Dendritic cell treated with granulocyte-macrophage colony-stimulating factor and Interleukin-4, amounts not matched to agents 40 ng/mL and 50 ng/mL, for 4 days (primary cell): ENCODE results near the gene ZBTB11.
A peak's percentile ranks its signal among the peaks of the same experiment; 100 is the strongest.

Experiments used
- H3K27ac Mint-ChIP-seq: one replicate; pipeline ENCODE4 v1.8.0; 2022; ENCODE audit warnings: mild to moderate bottlenecking, mixed read lengths
- H3K27me3 Mint-ChIP-seq: one replicate; pipeline ENCODE4 v1.8.0; 2022; ENCODE audit warnings: mild to moderate bottlenecking, mixed read lengths
- H3K36me3 Mint-ChIP-seq: one replicate; pipeline ENCODE4 v1.8.0; 2022; ENCODE audit warnings: low read depth, mixed read lengths
- H3K4me1 Mint-ChIP-seq: one replicate; pipeline ENCODE4 v1.8.0; 2022; ENCODE audit warnings: low read depth, mixed read lengths
- H3K4me3 Mint-ChIP-seq: one replicate; pipeline ENCODE4 v1.8.0; 2022; ENCODE audit warnings: mild to moderate bottlenecking, moderate library complexity, mixed read lengths
- H3K9me3 Mint-ChIP-seq: one replicate; pipeline ENCODE4 v1.8.0; 2022; ENCODE audit warnings: mixed read lengths
- intact Hi-C: fragments of 100-400 bp; cut with micrococcal nuclease; formaldehyde crosslinking; loops from one replicate; pipeline ENCODE4 v1.15.0; 2022

ZBTB11 gene

DNA sequence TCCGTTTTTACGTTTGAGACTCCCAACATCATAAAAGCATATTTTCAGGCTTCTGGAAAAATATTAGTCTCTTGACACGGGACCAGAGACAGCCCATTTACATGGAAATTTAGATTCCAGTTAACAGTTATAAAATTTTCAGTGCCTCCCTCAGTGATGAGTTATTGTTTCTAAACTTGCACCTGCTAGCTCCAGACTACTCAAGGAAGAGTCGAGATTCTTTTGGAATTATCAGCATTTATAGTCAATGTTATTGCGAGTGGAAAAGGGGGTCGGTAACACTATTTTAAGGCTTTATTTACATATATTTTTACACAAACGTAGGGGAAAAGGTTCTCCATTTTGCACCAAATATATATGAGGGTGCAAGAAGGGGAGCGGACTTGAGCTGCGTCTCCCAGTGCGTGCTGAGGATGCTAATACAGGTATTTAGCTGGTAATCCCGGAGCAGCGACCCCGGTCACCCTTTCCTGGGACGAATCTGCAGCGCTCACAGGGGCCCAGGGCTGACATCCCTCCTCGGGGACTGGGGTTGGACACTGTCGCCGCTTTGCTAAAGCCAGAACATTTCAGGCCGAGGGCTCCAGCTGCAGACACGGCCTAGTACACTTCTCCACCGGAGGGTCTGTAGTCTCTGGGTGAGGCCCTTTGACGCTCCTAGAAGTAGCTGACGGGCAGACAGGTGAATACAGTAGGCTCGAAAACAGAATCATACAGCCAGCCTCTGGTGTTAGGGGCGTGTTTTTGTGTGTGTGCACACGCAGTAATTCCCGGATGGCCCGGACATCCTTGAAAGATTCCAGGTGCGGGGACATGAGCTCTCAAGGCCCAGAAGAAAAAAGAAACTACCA, 729 bp upstream of the ZBTB11 start:
- Mint-ChIP-seq H3K4me3 (peak overlapping the region; percentile 89), H3K27me3 (no peaks in the 10 kb centered on the region), H3K4me1 (peaks cover 42% of the 10 kb centered on the region), H3K9me3 (no peaks in the 10 kb centered on the region), H3K36me3 (peaks cover 60% of the 10 kb centered on the region), H3K27ac (peak overlapping the region; percentile 98)
- intact Hi-C loops, result loop anchor here (1.0 to 5.0 kb wide), 5 partner anchors 9 to 1415 kb away; partner anchors contain the start of genes CEP97, NXPE3, RPL24 and TBC1D23

DNA sequence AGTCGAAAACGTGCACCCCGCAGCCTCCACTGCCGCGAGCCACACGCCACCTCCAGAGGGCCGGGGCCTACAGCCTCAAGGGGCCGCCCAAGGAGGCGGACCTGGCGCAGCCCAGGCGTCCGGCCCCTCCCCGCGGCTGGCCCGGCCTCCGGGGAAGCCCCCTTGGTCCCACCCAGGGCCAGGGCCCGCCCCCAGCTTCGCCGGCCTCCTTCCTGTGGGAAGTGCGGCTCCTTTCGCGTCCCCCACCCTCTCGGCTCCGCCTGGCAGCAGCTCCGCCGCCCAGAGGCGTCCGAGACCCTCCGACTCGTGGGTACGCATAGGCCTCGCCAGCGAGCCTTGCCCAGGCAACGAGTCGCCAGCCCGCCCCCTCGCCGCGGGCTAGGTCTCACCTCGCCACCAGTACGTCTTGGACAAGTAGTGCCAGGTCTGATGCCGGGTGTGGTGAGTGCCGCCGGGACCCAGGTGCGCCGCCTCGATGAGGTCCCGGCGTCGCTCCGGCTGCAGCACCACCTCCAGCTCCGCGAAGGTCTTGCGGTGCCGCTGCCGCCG, 642 bp downstream of the ZBTB11 start:
- peaks cover 40% of the 10 kb centered on the region for H3K4me1 Mint-ChIP-seq
- H3K27ac Mint-ChIP-seq, result peak overlapping the region; percentile 98
- intact Hi-C loops, result loop anchor here (2.0 to 5.0 kb wide), 3 partner anchors 103 to 1414 kb away; partner anchors contain the start of genes NXPE3 and TBC1D23
- peak overlapping the region; percentile 89 for H3K4me3 Mint-ChIP-seq
- no peaks in the 10 kb centered on the region for H3K9me3 Mint-ChIP-seq
- H3K27me3 Mint-ChIP-seq, result no peaks in the 10 kb centered on the region
- H3K36me3 Mint-ChIP-seq, result peaks cover 51% of the 10 kb centered on the region

DNA sequence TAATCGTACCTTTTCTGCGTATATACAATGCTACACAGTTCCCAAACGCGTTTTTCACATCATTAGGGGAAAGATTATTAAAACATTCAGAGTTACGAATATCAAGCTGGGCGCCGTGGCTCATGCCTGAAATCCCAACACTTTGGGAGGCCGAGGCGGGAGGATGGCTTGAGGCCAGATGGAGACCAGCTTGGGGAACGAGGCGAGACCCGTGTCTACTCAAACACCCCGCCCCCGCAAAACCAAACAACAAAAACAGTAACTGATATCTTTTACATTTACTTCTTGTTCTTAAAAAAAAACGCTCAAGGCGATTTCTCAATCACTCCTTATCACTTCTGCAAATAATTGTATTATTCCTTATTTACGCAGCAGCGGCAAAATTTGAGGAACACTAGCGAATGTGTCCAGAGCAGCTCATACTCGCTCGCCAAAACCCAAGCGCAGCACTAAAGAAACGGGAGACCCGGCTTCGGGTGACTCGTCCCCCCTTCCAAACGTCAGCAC, 1.2 kb downstream of the ZBTB11 start:
- Mint-ChIP-seq H3K27ac (peak overlapping the region; percentile 98), H3K9me3 (no peaks in the 10 kb centered on the region), H3K27me3 (no peaks in the 10 kb centered on the region), H3K4me3 (peak overlapping the region; percentile 89), H3K4me1 (peaks cover 36% of the 10 kb centered on the region), H3K36me3 (peaks cover 51% of the 10 kb centered on the region)
- intact Hi-C loops, result loop anchor here (2.0 to 5.0 kb wide), 3 partner anchors 103 to 1413 kb away; partner anchors contain the start of genes NXPE3 and TBC1D23

DNA sequence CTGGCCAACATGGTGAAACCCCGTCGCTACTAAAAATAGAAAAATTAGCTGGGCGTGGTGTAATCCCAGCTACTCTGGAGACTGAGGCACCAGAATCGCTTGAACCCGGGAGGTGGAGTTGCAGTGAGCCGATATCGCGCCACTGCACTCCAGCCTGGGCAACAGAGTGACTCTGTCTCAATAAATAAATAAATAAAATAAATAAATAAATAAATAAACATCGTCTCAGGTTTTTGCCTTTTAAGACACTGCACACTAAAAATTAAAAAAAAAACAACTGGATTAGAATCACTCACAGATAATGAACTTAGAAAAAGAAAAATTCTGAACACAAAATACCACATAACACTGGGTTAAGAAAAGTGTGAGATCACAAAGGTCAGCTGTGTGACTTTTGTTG, 2.4 kb downstream of the ZBTB11 start:
- H3K36me3 Mint-ChIP-seq, result peaks cover 48% of the 10 kb centered on the region
- H3K9me3 Mint-ChIP-seq, result no peaks in the 10 kb centered on the region
- H3K27ac Mint-ChIP-seq, result peak overlapping the region; percentile 98
- no peak overlapping the region for H3K4me3 Mint-ChIP-seq
- intact Hi-C loops, result no loop called here
- H3K4me1 Mint-ChIP-seq, result peaks cover 36% of the 10 kb centered on the region
- no peaks in the 10 kb centered on the region for H3K27me3 Mint-ChIP-seq

DNA sequence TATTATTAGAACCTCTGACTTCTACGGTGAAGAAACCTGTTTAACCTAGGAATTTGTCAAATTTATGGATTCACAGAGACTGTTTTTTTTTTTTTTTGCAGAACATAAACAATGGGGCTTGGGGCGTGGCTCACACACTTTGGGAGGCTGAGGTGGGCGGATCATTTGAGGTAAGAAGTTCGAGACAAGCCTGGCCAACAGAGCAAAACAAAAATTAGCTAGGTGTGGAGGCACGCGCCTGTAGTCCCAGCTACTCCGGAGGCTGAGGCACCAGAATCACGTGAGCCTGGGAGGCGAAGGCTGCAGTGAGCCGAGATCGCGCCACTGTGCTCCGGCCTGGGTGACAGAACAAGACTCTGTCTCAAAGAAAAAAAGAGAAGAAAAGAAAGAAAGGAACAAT, 3.0 kb downstream of the ZBTB11 start:
- no peaks in the 10 kb centered on the region for H3K27me3 Mint-ChIP-seq
- H3K27ac Mint-ChIP-seq, result peak overlapping the region; percentile 33
- H3K4me1 Mint-ChIP-seq, result peaks cover 36% of the 10 kb centered on the region
- no peak overlapping the region for H3K4me3 Mint-ChIP-seq
- H3K9me3 Mint-ChIP-seq, result no peaks in the 10 kb centered on the region
- peaks cover 54% of the 10 kb centered on the region for H3K36me3 Mint-ChIP-seq
- intact Hi-C loops, result no loop called here

- intact Hi-C loops, result no loop called here
- Mint-ChIP-seq H3K27ac (no peak overlapping the region), H3K4me1 (peaks cover 22% of the 10 kb centered on the region), H3K4me3 (no peak overlapping the region), H3K36me3 (peaks cover 58% of the 10 kb centered on the region), H3K27me3 (no peaks in the 10 kb centered on the region), H3K9me3 (no peaks in the 10 kb centered on the region)
Measured at GRCh38 chr3:101671014-101671413, 5.9 kb downstream of the ZBTB11 start.

DNA sequence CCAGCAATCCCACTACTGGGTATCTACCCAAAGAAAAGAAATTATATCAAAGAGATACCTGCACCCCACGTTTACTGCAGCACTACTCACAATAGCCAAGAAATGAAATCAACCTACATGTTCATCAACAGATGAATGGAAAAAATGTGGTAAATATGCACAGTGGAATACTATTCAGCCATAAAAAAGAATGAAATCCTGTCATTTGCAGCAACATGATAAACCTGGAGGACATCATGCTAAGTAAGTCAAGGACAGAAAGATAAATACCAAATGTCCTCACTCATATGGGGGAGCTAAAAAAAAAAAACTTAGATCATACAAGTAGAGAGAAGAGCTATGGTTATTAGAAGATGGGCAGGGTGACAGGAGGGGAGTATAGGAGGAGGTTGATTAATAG, 9.1 kb downstream of the ZBTB11 start:
- no peak overlapping the region for H3K4me3 Mint-ChIP-seq
- H3K4me1 Mint-ChIP-seq, result peaks cover 7% of the 10 kb centered on the region
- intact Hi-C loops, result no loop called here
- H3K27ac Mint-ChIP-seq, result no peak overlapping the region
- H3K36me3 Mint-ChIP-seq, result peaks cover 82% of the 10 kb centered on the region
- H3K9me3 Mint-ChIP-seq, result no peaks in the 10 kb centered on the region
- no peaks in the 10 kb centered on the region for H3K27me3 Mint-ChIP-seq

DNA sequence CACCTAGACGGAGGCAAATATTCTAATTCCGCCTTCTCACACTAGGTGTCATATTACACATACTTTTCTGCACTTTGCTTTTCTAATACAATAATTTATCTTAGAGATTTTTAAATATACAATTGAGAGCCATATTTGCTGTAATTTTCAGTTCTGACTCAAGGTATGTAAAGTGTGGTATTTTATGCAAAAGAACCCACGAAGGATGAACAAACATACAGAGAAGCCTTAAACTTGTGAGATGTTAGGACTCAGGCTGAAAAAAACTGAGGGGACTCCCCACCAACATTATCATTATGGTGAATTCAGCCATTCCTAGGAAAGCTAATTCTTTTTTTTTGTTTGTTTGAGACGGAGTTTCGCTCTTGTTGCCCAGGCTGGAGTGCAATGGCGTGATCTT, 9.6 kb downstream of the ZBTB11 start:
- peaks cover 2% of the 10 kb centered on the region for H3K4me1 Mint-ChIP-seq
- no peak overlapping the region for H3K4me3 Mint-ChIP-seq
- H3K9me3 Mint-ChIP-seq, result no peaks in the 10 kb centered on the region
- no peaks in the 10 kb centered on the region for H3K27me3 Mint-ChIP-seq
- peaks cover 88% of the 10 kb centered on the region for H3K36me3 Mint-ChIP-seq
- H3K27ac Mint-ChIP-seq, result no peak overlapping the region
- intact Hi-C loops, result no loop called here

DNA sequence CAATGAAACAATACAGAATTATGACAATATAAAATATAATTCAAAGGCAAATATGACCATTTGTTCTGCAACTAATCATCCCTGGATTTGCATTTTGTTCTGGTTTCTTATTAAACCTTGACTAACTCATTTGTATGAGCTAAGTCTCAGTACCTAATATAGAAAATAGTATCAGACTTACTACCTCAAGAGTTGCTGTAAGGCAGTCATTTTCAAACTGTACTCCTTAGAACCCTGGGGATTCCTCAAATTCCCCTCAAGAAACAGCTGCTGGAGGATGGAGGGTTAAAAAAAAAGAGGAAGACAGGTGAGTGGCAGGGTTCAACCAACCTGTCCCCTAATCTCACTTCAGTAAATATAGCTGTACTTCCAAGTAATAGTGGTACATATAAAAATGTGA, 11.1 kb downstream of the ZBTB11 start:
- no peaks in the 10 kb centered on the region for H3K4me1 Mint-ChIP-seq
- H3K9me3 Mint-ChIP-seq, result no peaks in the 10 kb centered on the region
- H3K27ac Mint-ChIP-seq, result no peak overlapping the region
- H3K36me3 Mint-ChIP-seq, result peaks cover 93% of the 10 kb centered on the region
- H3K27me3 Mint-ChIP-seq, result no peaks in the 10 kb centered on the region
- H3K4me3 Mint-ChIP-seq, result no peak overlapping the region
- intact Hi-C loops, result no loop called here

- no peaks in the 10 kb centered on the region for H3K4me1 Mint-ChIP-seq
- H3K9me3 Mint-ChIP-seq, result no peaks in the 10 kb centered on the region
- intact Hi-C loops, result no loop called here
- H3K27me3 Mint-ChIP-seq, result no peaks in the 10 kb centered on the region
- no peak overlapping the region for H3K4me3 Mint-ChIP-seq
- peaks cover 95% of the 10 kb centered on the region for H3K36me3 Mint-ChIP-seq
- no peak overlapping the region for H3K27ac Mint-ChIP-seq
Measured at GRCh38 chr3:101665357-101665756, 11.6 kb downstream of the ZBTB11 start.

- H3K4me3 Mint-ChIP-seq, result no peak overlapping the region
- peaks cover 100% of the 10 kb centered on the region for H3K36me3 Mint-ChIP-seq
- no peaks in the 10 kb centered on the region for H3K27me3 Mint-ChIP-seq
Measured at GRCh38 chr3:101660714-101661113, 16.2 kb downstream of the ZBTB11 start.

GRCh38 chr3:101656651-101657050, 20.3 kb downstream of the ZBTB11 start:
- no peaks in the 10 kb centered on the region for H3K9me3 Mint-ChIP-seq
- intact Hi-C loops, result loop anchor here (10.0 kb wide), 1 partner anchor 912 kb away; no protein-coding TSS in a partner anchor
- H3K27ac Mint-ChIP-seq, result no peak overlapping the region
- no peaks in the 10 kb centered on the region for H3K4me1 Mint-ChIP-seq
- no peaks in the 10 kb centered on the region for H3K27me3 Mint-ChIP-seq
- H3K36me3 Mint-ChIP-seq, result peaks cover 100% of the 10 kb centered on the region
- no peak overlapping the region for H3K4me3 Mint-ChIP-seq

More at GRCh38 chr3:101660714-101661113, 16.2 kb downstream of the ZBTB11 start:
- no peak overlapping the region for H3K27ac Mint-ChIP-seq
- intact Hi-C loops, result loop anchor here (5.0 kb wide), 1 partner anchor 78 kb away; no protein-coding TSS in a partner anchor
- H3K9me3 Mint-ChIP-seq, result no peaks in the 10 kb centered on the region
- H3K4me1 Mint-ChIP-seq, result no peaks in the 10 kb centered on the region

- Mint-ChIP-seq H3K9me3 (no peaks in the 10 kb centered on the region), H3K4me3 (no peak overlapping the region), H3K27ac (no peak overlapping the region), H3K36me3 (peaks cover 35% of the 10 kb centered on the region), H3K27me3 (no peaks in the 10 kb centered on the region), H3K4me1 (no peaks in the 10 kb centered on the region)
- intact Hi-C loops, result no loop called here
Measured at GRCh38 chr3:101646726-101647125, 30.2 kb downstream of the ZBTB11 start.
